GM19438 (cell line): ENCODE measurements around the gene NCS1.

Experiments
- ATAC-seq: cut with Tn5 transposase; IDR thresholded peaks from one replicate; pipeline ENCODE4 v1.9.1; 2021; ENCODE audit warnings: low read depth; ENCODE audit not compliant: unreplicated experiment

NCS1 gene

GRCh38 chr9:130174920-130175321 is 2.7 kb downstream of the NCS1 start:
- ATAC-seq = no peak

GRCh38 chr9:130175355-130175754 is 3.2 kb downstream of the NCS1 start:
- no peak for ATAC-seq

DNA sequence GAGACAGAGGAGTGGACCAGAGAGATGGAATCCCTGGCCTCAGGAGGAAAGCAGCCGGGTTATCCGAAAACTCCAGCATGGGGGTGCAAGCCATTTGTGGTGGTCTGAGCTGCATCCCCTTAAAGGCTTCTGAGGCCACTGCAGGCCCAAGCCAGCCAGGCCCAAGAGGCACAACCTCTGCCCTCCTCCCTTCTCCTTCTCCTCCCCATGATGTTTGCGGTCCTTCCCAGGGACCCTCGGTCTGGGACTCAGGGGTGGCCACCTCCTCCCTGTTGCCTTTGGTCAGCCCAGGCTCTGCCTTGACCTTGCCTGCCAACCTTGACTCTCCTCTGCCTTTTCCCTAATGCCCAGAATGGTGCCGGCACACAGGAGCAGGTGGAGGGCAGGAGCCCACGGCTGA is 4.6 kb downstream of the NCS1 start:
- no peak for ATAC-seq

- ATAC-seq = no peak
Measured at GRCh38 chr9:130177898-130178805, 5.9 kb downstream of the NCS1 start.

- ATAC-seq = no peak
Measured at GRCh38 chr9:130179331-130179907, 7.2 kb downstream of the NCS1 start.

DNA sequence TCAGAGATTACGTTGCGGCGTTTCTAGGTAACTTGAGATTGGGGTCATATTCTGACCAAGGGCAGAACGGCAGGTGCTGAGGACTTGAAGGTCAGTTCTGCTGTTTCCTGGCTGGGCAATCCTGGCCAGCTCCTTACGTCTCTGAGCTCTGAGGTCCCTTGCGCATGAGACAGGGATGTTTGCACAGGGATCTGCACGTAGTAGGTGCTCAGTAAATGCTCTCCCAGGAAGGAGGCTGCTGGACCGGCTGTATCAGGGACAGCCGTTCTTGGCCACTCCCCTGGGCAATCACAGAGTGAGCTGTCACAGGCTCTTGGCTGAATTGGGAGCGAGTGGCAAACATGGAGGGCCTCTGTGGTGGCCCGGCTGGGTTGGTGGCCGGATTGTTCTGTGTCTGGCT is 8.3 kb downstream of the NCS1 start:
- no peak for ATAC-seq

DNA sequence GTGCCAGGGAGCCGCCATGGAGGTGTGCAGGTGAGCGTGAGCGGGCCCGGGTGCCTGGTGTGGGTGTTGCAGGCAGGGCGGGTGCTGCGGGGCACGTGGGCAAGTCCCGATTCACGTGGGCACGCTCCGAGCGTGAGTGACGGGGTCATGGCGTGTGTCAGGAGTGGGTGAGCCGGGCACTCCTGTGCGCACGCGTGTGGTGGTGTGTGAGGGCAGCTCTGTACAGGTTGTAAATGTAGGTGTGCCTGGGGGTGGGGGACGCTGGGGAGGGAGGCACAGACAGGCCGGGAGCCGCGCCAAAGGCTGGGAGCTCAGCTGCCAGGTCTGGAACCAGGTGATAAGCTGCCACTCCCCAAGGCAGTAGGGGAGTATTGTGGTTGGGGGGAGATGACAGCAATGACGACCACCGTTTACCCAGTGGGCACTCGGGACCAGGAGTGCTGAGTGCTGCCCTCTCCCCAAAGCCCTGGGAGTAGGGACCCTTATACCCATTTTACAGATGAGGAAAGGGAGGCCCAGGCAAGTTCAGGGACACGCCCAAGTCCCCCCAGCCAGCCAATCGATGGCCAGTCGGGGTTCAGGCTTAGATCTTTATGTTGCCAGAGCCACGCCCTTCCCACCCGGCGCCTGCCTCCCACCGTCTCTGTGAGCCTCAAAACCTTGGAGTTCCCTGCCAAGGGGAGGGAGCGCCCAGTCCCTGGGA is 9.6 kb downstream of the NCS1 start:
- no peak for ATAC-seq

- ATAC-seq = no peak
Measured at GRCh38 chr9:130182381-130182909, 10.2 kb downstream of the NCS1 start.

- ATAC-seq = no peak
Measured at GRCh38 chr9:130183133-130183762, 11.0 kb downstream of the NCS1 start.

GRCh38 chr9:130185017-130185416 is 12.8 kb downstream of the NCS1 start:
- no peak for ATAC-seq

- no peak for ATAC-seq
Measured at GRCh38 chr9:130185490-130186031, 13.4 kb downstream of the NCS1 start.

GRCh38 chr9:130186051-130186450 is 13.8 kb downstream of the NCS1 start:
- ATAC-seq = no peak

GRCh38 chr9:130186839-130187522 is 14.8 kb downstream of the NCS1 start:
- no peak for ATAC-seq

DNA sequence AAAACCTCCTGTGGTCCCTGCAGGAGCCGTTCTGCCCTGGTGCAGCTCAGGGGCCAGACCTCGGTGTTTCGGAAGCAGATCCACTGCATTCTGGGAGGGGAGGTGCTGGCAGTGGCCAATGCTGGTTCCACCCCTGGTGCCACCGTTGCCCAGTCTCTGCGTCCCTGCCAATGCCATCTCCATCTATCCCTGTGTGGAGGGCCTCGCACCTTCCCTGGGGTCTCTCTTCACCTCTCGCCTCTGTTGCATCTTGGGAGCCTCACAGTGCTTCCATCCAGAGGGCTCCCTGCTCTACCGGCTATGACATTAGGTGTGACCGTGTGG is 15.3 kb downstream of the NCS1 start:
- no peak for ATAC-seq

DNA sequence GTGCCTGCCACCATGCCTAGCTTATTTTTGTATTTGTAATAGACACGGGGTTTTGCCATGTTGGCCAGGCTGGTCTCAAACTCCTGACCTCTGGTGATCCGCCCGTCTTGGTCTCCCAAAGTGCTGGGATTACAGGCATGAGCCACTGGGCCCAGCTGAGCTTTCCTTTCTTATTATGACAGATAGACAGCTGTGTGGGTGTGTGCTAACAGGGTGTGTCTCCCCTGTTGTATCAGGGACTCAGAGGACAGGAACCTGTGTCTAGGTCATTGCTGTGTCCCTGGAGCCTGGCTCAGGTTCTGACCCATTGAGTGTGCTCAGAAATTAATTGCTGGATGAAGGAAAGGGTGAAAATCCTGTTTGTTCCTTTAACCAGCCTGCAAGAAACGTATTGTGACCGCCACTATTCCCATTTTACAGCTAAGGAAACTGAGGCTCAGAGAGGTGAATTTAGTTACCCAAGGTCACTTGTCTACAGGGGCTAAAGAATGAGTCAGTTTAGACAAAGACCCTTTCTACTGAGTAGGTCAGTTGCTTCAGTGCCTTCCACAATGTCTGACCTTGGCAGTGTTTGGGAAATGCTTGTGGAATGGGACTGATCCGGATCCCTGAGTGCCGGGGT is 16.8 kb downstream of the NCS1 start:
- no peak for ATAC-seq

DNA sequence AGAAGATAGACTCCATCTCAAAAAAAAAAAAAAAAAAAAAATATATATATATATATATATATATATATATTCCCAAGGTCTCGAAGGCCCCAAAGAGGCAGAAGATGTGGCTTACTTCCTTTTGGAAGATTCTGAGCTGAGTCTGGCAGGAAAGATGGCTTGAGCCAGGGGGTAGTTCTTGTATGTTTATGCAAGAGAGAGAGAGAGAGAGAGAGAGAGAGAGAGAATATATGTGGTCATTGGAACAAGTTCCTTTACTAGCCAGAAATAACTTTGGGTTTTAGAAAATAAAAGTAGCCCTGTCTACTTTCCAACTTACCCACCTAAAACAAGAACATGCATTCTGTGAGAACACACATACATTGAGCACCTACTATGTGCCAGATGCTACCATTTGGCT is 17.6 kb downstream of the NCS1 start:
- ATAC-seq = no peak

GRCh38 chr9:130191068-130191748 is 19.0 kb downstream of the NCS1 start:
- ATAC-seq = no peak

- ATAC-seq = no peak
Measured at GRCh38 chr9:130191749-130192120, 19.5 kb downstream of the NCS1 start.

- ATAC-seq = no peak
Measured at GRCh38 chr9:130192382-130192999, 20.3 kb downstream of the NCS1 start.
